DOHH2 (cell line): ENCODE measurements around the gene SMOC1.

Source experiments
- H3F3A ChIP-seq: fragments of 200-600 bp; sonication (generic), shearing (Covaris generic); 2 replicates; pipeline ENCODE4 v1.6.0; 2016; ENCODE audit warnings: antibody characterized with exemption, mild to moderate bottlenecking; ENCODE audit not compliant: control insufficient read depth, insufficient read depth
- H3K27ac ChIP-seq: fragments of 200-600 bp; sonication (generic); 2 replicates; pipeline ENCODE4 v1.5.1; 2014; ENCODE audit warnings: low read depth, mild to moderate bottlenecking, low read length, moderate library complexity
- H3K27me3 ChIP-seq: fragments of 200-600 bp; sonication (generic); 2 replicates; pipeline ENCODE4 v1.6.1; 2014; ENCODE audit warnings: mild to moderate bottlenecking, low read length, mixed read lengths; ENCODE audit not compliant: control insufficient read depth
- H3K36me3 ChIP-seq: fragments of 200-600 bp; sonication (generic); 2 replicates; pipeline ENCODE4 v1.6.1; 2014; ENCODE audit warnings: mild to moderate bottlenecking, low read length, moderate library complexity, mixed read lengths; ENCODE audit not compliant: control insufficient read depth
- H3K4me1 ChIP-seq: fragments of 200-600 bp; sonication (generic); 2 replicates; pipeline ENCODE4 v1.6.1; 2014; ENCODE audit warnings: mild to moderate bottlenecking, low read length, mixed read lengths; ENCODE audit not compliant: control insufficient read depth
- H3K4me2 ChIP-seq: fragments of 200-600 bp; sonication (generic); 2 replicates; pipeline ENCODE4 v1.6.0; 2014; ENCODE audit warnings: mild to moderate bottlenecking, low read length, moderate library complexity
- H3K4me3 ChIP-seq: fragments of 200-600 bp; sonication (generic); 2 replicates; pipeline ENCODE4 v1.5.1; 2014; ENCODE audit warnings: mild to moderate bottlenecking, low read length, mixed read lengths
- H3K79me2 ChIP-seq: fragments of 200-600 bp; sonication (generic); 2 replicates; pipeline ENCODE4 v1.6.1; 2014; ENCODE audit warnings: mild to moderate bottlenecking, low read length, mixed read lengths; ENCODE audit not compliant: control insufficient read depth
- H3K9me2 ChIP-seq: fragments of 200-600 bp; sonication (generic); replicated peaks from 2 replicates; pipeline ENCODE4 v1.6.1; 2014; ENCODE audit warnings: mild to moderate bottlenecking, low read length, mixed read lengths; ENCODE audit not compliant: control insufficient read depth
- H3K9me3 ChIP-seq: fragments of 200-600 bp; sonication (generic); 2 replicates; pipeline ENCODE4 v1.6.1; 2014; ENCODE audit warnings: antibody characterized with exemption, low read length, mixed read lengths; ENCODE audit not compliant: control insufficient read depth, insufficient read depth
- H4K20me1 ChIP-seq: fragments of 200-600 bp; sonication (generic); 2 replicates; pipeline ENCODE4 v1.6.0; 2014; ENCODE audit warnings: low read depth, mild to moderate bottlenecking, antibody characterized with exemption, low read length, moderate library complexity; ENCODE audit not compliant: control insufficient read depth, insufficient read depth
- CTCF ChIP-seq: fragments of 200-600 bp; sonication (generic); IDR thresholded peaks from one replicate; pipeline ENCODE4 v1.5.1; 2014; ENCODE audit warnings: antibody characterized with exemption, mild to moderate bottlenecking, low read depth, low read length; ENCODE audit not compliant: poor library complexity, severe bottlenecking
- EZH2phosphoT487 ChIP-seq: fragments of 200-600 bp; sonication (generic); IDR thresholded peaks from 2 replicates; pipeline ENCODE4 v1.6.1; 2017; ENCODE audit warnings: borderline replicate concordance, mild to moderate bottlenecking, antibody characterized with exemption, low read length, moderate library complexity, mixed read lengths

Gene SMOC1

DNA sequence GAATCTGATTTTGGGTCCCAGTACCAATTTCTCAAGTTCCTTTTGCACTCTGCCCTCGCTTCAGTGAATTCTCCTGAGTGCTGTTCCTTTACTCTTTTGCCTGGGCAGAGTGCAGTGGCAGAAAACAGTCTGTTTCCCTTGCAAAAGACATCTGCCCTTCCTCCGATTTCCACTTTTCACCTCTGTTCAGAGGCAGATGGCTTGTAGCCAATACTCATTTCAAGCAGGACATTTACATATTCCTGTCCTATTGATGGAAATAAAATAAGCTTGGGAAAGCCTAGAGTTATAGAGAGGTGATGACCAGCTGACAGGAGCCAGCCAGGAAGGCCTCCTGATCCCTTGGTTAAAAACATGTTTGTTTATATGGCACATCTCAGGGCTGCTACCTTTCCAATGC lies 198.5 kb downstream of the SMOC1 start:
- Histone ChIP-seq H3K4me2 (no peak overlapping the region), H4K20me1 (no peaks in the 10 kb centered on the region), H3K4me3 (no peak overlapping the region), H3K4me1 (no peaks in the 10 kb centered on the region), H3K79me2 (no peaks in the 10 kb centered on the region), H3K27me3 (no peaks in the 10 kb centered on the region), H3K27ac (no peak overlapping the region), H3K9me3 (no peaks in the 10 kb centered on the region), H3K36me3 (no peaks in the 10 kb centered on the region), H3K9me2 (no peaks in the 10 kb centered on the region), H3F3A (no peaks in the 10 kb centered on the region)
- TF ChIP-seq CTCF (no peak), EZH2phosphoT487 (no peak)

DNA sequence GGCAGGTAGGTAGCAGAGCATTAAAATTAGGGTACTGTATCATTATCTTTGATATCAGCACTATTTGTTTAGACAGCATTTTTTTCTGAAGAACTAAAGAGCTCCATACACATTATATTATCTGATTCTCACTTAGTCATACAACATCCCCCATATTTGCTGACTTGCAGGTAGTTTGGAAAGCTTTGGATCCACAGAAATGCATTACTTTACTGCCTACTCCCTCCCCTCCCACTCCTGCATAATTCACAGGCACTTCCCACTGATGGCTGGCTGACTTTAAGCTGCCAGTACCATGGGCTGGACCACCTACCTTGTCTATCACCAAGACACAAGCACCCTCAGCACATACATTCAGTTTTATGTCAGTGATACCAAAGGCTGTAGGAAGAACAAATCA lies 199.1 kb downstream of the SMOC1 start:
- no peaks in the 10 kb centered on the region for H3F3A ChIP-seq
- no peaks in the 10 kb centered on the region for H4K20me1 ChIP-seq
- TF ChIP-seq CTCF, result no peak
- TF ChIP-seq EZH2phosphoT487, result no peak

DNA sequence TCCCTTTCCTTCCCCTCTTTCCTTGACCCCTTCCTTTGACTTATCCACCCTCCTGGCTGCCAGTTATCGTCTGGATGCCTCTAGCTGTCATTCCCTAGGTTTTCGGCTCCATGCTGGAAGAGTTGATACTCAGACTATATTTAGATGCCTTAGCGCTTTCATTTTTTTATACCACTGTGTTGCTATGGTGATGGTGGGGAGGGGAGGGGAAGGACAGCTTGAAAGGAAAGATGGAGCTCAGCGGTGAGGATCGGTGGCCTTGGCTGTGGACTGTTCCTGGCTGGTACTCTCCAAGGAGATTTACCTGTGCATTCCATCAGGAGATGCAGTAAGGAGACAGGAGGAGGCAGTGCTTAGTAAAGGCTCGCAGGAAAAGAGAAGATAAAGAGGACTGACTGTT lies 200.9 kb downstream of the SMOC1 start:
- Histone ChIP-seq H3K9me3 (no peaks in the 10 kb centered on the region), H3K9me2 (no peaks in the 10 kb centered on the region), H3K4me3 (no peak overlapping the region), H3F3A (no peaks in the 10 kb centered on the region), H3K36me3 (no peaks in the 10 kb centered on the region), H3K4me1 (no peaks in the 10 kb centered on the region), H4K20me1 (no peaks in the 10 kb centered on the region), H3K79me2 (no peaks in the 10 kb centered on the region), H3K27me3 (no peaks in the 10 kb centered on the region), H3K4me2 (no peak overlapping the region), H3K27ac (no peak overlapping the region)
- TF ChIP-seq CTCF (no peak), EZH2phosphoT487 (no peak)

More for the DNA sequence above, 199.1 kb downstream of the SMOC1 start:
- H3K9me2 ChIP-seq, result no peaks in the 10 kb centered on the region
- H3K4me2 ChIP-seq, result no peak overlapping the region
- H3K27ac ChIP-seq, result no peak overlapping the region
- H3K4me1 ChIP-seq, result no peaks in the 10 kb centered on the region
- no peaks in the 10 kb centered on the region for H3K27me3 ChIP-seq
- H3K79me2 ChIP-seq, result no peaks in the 10 kb centered on the region
- no peaks in the 10 kb centered on the region for H3K36me3 ChIP-seq
- H3K4me3 ChIP-seq, result no peak overlapping the region
- no peaks in the 10 kb centered on the region for H3K9me3 ChIP-seq
